Upper lobe of left lung (tissue), 4 donors: ENCODE results near the gene SLC24A1.

Experiments used
- POLR2A ChIP-seq, 4 donors: fragments of 450-650 bp; IDR thresholded peaks; one replicate each; pipeline ENCODE4 v1.5.1; 2016 to 2017; ENCODE audit warnings: antibody characterized with exemption in 4 of 4, mild to moderate bottlenecking in 2 of 4
- POLR2AphosphoS5 ChIP-seq, 2 donors: sonication (generic); formaldehyde crosslinking; IDR thresholded peaks; one replicate each; pipeline ENCODE4 v1.5.1; 2017; ENCODE audit warnings: antibody characterized with exemption in 2 of 2

- TF ChIP-seq POLR2AphosphoS5 (IDR thresholded peaks at IDR 0.05): no peak
- TF ChIP-seq POLR2A (IDR thresholded peaks at IDR 0.05): no peak
These were observed 1.4 kb downstream of the SLC24A1 start for GRCh38 chr15:65623103-65623502.
